ENCODE data around the gene C19orf73. TPM values are rescaled to one million over a fixed set of nuclear protein-coding genes. Genes with fewer than 3 reads are reported as not detected.

C19orf73 gene
- total RNA-seq, 1 donor from 2014 or later, result not detected

DNA sequence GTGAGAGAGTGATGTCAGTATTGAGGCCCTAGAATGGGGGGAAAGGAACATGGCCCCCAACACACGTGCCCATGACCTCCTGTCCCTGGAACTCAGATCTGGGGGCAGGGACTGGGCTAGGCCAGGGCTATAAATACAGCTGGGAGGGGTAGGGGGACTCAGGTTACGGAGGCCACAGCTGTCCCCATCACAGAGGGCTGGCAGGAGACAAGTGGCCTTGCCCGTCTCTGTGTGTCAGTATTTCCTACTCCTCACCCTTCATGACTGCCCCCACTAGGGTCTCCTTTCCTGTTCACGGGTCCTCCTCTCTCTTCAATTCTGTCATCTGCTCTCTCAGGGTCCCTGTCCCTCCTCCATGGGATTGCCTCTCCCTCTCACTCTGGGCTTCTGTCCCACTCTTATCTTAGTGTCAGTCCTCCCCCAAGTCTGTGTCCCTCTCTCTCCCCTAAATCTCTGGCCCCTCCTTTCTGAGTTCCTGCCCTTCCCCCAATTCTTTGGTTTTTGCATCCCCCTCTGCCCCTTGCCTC, 36.9 kb upstream of the C19orf73 start:
- H3K27me3 ChIP-seq (ENCODE audit: control insufficient read depth in 3 of 3, insufficient read depth in 3 of 3, low read length in 3 of 3), result no peaks in the 10 kb centered on the region
- peaks cover 23 to 61% (median 54%) of the 10 kb centered on the region in 3 donors for H3K4me1 ChIP-seq (ENCODE audit: control insufficient read depth in 3 of 3, insufficient read depth in 3 of 3, low read length in 3 of 3)
- H3K36me3 ChIP-seq (ENCODE audit: control insufficient read depth in 3 of 3, insufficient read depth in 3 of 3, low read length in 3 of 3), result peaks cover 0 to 9% (median 0%) of the 10 kb centered on the region in 3 donors
- peak overlapping the region; percentile 84 to 97 (median 88) for H3K4me3 ChIP-seq (ENCODE audit: low read length in 3 of 3)
- no peaks in the 10 kb centered on the region for H3K9me3 ChIP-seq (ENCODE audit: control insufficient read depth in 3 of 3, low read length in 3 of 3)
- peak overlapping the region; percentile 95 to 100 (median 98) for H3K9ac ChIP-seq (ENCODE audit: low read depth in 1 of 3, low read length in 3 of 3)
- peak overlapping the region; percentile 99 for H3K27ac ChIP-seq (ENCODE audit: low read depth, low read length)

DNA sequence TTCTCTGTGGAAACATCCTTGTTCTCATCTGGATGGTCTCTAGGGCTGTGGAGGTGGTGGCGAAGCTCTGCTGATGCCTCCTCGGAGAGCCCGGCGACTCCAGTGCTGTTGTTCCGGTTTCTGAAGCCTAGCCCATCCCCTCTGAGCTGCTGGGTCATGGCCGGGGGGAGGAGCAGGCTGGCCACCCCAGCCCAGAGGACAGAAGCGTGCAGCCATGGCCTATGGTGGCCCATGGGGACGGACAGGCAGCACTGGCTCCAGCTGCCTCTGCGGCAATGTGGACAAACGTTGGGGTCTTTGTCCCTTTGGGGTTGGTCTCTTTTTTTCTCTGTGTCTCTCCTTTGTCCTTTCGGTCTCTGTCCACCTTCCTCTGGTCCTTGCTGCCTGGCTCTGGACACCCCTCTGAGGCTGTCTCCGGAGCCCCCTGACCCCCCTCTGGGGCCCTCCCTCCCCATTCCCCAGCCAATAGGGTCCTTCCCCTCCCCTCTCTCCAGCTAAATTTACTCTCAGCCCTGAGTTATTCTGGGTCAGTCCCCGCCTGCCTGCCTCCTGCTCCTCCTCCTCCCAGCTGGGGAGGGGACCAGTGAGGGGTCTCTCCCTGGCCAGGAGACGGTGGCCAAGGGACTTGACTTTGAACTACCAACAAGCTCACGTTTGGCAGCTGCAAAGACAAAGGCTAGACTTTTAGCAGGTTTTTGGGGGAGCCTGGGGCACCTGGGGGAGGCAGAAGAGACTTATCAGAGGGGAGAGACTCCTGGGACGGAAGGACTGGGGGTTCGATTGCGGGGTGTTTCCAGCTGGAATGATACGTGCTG, 36.3 kb upstream of the C19orf73 start, which contains the start of gene HRC:
Gene HRC, minus strand, starts transcription at position 392 of the 815 bp plus-strand sequence. Its CDS starts 159 bp downstream, at position 233.
- H3K9ac ChIP-seq (ENCODE audit: low read depth in 1 of 3, low read length in 3 of 3), result peak within 1 kb of the TSS; percentile 95 to 100 (median 98)
- H3K4me3 ChIP-seq (ENCODE audit: low read length in 3 of 3), result peak within 1 kb of the TSS; percentile 84 to 97 (median 88)
- no peaks in the 10 kb centered on the region for H3K27me3 ChIP-seq (ENCODE audit: control insufficient read depth in 3 of 3, insufficient read depth in 3 of 3, low read length in 3 of 3)
- H3K27ac ChIP-seq (ENCODE audit: low read depth, low read length), result peak within 1 kb of the TSS; percentile 99
- H3K9me3 ChIP-seq (ENCODE audit: control insufficient read depth in 3 of 3, low read length in 3 of 3), result no peaks in the 10 kb centered on the region
- H3K4me1 ChIP-seq (ENCODE audit: control insufficient read depth in 3 of 3, insufficient read depth in 3 of 3, low read length in 3 of 3), result peaks cover 23 to 60% (median 51%) of the 10 kb centered on the region in 3 donors
- H3K36me3 ChIP-seq (ENCODE audit: control insufficient read depth in 3 of 3, insufficient read depth in 3 of 3, low read length in 3 of 3), result peaks cover 0 to 9% (median 0%) of the 10 kb centered on the region in 3 donors

DNA sequence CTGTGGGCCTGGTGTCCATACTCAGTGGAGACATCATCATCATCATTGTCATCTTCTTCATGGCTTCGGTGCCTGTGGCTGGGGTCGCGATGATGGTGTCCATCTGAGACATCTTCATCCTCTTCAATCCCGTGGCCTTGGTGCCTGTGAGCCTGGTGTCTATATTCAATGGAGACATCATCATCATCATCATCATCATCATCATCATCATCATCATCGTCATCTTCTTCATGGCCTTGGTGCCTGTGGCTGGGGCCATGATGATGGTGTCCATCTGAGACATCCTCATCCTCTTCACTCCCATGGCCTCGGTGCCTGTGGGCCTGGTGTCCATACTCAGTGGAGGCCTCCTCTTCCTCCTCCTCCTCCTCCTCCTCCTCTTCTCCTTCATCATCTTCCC, 35.3 kb upstream of the C19orf73 start:
- H3K27ac ChIP-seq (ENCODE audit: low read depth, low read length), result peak overlapping the region; percentile 99
- peak overlapping the region; percentile 84 to 97 (median 88) for H3K4me3 ChIP-seq (ENCODE audit: low read length in 3 of 3)

DNA sequence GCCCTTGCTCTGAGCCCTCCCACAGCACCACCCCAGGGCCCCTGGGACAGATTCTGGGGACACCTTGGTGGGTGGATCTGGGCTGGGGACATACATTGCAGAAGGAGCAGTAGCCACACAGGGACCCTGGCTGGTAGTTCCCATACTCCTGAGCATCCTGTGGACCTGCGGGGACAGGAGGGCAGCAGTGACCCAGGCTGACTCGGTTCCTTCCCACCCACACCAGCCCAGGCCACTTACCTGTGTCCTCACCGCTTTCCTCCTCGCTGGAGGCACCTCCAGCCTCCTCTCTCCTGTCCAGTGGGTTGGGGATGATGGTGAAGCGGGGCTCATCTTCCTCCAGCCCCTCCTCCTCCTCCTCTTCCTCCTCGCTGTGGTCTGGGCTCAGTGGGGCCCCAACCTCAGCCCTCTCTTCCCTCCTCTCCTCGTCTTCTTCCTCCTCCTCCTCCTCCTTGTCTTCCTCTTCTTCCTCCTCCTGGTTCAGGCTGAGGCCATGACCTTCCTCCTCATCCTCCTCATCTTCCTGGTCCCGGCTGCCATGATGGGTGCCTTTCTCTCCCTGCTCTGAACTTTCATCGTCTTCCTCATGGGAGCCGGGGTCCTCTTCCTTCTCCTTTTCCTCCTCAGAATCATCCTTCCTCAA, 34.3 kb upstream of the C19orf73 start:
- Histone ChIP-seq H3K36me3 (ENCODE audit: control insufficient read depth in 3 of 3, insufficient read depth in 3 of 3, low read length in 3 of 3) (peaks cover 0 to 9% (median 0%) of the 10 kb centered on the region in 3 donors), H3K4me3 (ENCODE audit: low read length in 3 of 3) (peak overlapping the region; percentile 84 to 97 (median 88)), H3K9ac (ENCODE audit: low read depth in 1 of 3, low read length in 3 of 3) (peak overlapping the region; percentile 95 to 100 (median 98)), H3K9me3 (ENCODE audit: control insufficient read depth in 3 of 3, low read length in 3 of 3) (no peaks in the 10 kb centered on the region), H3K4me1 (ENCODE audit: control insufficient read depth in 3 of 3, insufficient read depth in 3 of 3, low read length in 3 of 3) (peaks cover 31 to 69% (median 55%) of the 10 kb centered on the region in 3 donors), H3K27ac (ENCODE audit: low read depth, low read length) (peak overlapping the region; percentile 99), H3K27me3 (ENCODE audit: control insufficient read depth in 3 of 3, insufficient read depth in 3 of 3, low read length in 3 of 3) (no peaks in the 10 kb centered on the region)

More for the DNA sequence above, 35.3 kb upstream of the C19orf73 start:
- no peaks in the 10 kb centered on the region for H3K9me3 ChIP-seq (ENCODE audit: control insufficient read depth in 3 of 3, low read length in 3 of 3)
- peaks cover 31 to 65% (median 52%) of the 10 kb centered on the region in 3 donors for H3K4me1 ChIP-seq (ENCODE audit: control insufficient read depth in 3 of 3, insufficient read depth in 3 of 3, low read length in 3 of 3)
- H3K27me3 ChIP-seq (ENCODE audit: control insufficient read depth in 3 of 3, insufficient read depth in 3 of 3, low read length in 3 of 3), result no peaks in the 10 kb centered on the region
- peak overlapping the region; percentile 95 to 100 (median 98) for H3K9ac ChIP-seq (ENCODE audit: low read depth in 1 of 3, low read length in 3 of 3)
- peaks cover 0 to 9% (median 0%) of the 10 kb centered on the region in 3 donors for H3K36me3 ChIP-seq (ENCODE audit: control insufficient read depth in 3 of 3, insufficient read depth in 3 of 3, low read length in 3 of 3)

DNA sequence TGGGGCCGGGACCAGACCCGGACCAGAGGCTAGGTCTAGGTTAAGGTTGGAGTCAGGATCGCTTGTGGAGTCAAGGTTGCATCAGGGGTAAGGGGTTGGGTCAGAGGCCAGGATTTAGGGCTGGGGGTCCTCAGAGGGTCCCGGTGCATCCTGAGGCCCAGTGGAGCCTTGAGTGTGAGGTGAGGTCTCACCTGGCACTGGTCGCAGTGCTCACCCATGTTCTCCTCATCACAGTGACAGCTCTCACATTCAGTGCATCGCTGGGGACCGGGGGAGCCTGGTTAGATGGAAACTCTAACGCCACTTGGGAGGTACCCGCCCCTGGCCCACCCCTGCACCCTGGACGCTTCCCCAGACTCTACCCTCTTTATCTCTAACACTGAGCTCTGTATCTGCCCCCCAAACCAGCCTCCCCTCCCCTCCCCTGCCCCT, 33.2 kb upstream of the C19orf73 start:
- peaks cover 0 to 9% (median 0%) of the 10 kb centered on the region in 3 donors for H3K36me3 ChIP-seq (ENCODE audit: control insufficient read depth in 3 of 3, insufficient read depth in 3 of 3, low read length in 3 of 3)
- H3K27ac ChIP-seq (ENCODE audit: low read depth, low read length), result peak overlapping the region; percentile 99
- peak overlapping the region in 2 of 3 donors; percentile 50 to 100 for H3K9ac ChIP-seq (ENCODE audit: low read depth in 1 of 3, low read length in 3 of 3)
- H3K9me3 ChIP-seq (ENCODE audit: control insufficient read depth in 3 of 3, low read length in 3 of 3), result no peaks in the 10 kb centered on the region
- H3K4me1 ChIP-seq (ENCODE audit: control insufficient read depth in 3 of 3, insufficient read depth in 3 of 3, low read length in 3 of 3), result peaks cover 27 to 61% (median 50%) of the 10 kb centered on the region in 3 donors
- H3K4me3 ChIP-seq (ENCODE audit: low read length in 3 of 3), result peak overlapping the region; percentile 84 to 94 (median 92)
- H3K27me3 ChIP-seq (ENCODE audit: control insufficient read depth in 3 of 3, insufficient read depth in 3 of 3, low read length in 3 of 3), result no peaks in the 10 kb centered on the region

DNA sequence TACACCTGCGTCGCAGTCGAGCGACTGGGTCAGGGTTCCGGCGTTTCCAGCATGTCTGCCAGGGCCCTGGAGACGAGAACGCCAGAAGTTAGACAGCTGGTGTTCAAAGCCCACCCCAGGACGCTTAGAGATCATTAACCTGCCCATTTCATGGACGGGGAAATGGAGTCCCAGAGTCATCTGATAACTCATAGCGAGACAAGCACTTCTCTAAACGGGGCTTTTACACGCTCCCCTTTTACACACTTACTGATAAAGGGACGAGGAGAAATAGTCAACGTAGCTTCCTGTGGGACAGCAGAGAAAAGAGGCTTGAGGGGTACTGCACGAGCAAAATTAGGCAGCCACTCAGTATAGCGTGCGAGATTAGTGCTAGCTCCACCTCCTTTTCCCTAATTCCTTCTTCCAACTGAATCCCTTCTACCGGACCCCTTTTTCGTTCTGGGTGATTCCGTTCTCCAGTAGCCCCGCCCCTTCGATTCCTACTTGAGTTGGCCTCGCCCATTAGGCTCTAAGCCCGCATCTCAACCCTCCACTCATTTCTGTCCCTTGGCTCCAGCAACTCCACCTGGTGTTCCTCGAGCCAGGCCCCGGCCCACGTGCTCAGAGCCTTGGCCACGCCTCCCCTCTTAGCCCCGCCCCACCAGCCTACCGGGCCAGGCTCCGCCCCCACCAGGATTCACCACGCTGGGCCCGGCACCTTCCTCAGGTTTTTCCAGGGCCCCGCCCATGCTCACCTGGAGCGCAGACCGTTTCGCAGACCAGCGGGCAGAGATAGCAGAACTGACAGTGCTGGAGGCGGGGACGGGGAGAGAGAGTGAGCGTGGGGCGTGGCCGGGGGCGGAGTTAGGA, 32.5 kb upstream of the C19orf73 start:
- Histone ChIP-seq H3K4me3 (ENCODE audit: low read length in 3 of 3) (peak overlapping the region; percentile 91 to 94 (median 92)), H3K4me1 (ENCODE audit: control insufficient read depth in 3 of 3, insufficient read depth in 3 of 3, low read length in 3 of 3) (peaks cover 27 to 61% (median 49%) of the 10 kb centered on the region in 3 donors), H3K27ac (ENCODE audit: low read depth, low read length) (peak overlapping the region; percentile 83), H3K9ac (ENCODE audit: low read depth in 1 of 3, low read length in 3 of 3) (peak overlapping the region; percentile 51 to 92 (median 90)), H3K27me3 (ENCODE audit: control insufficient read depth in 3 of 3, insufficient read depth in 3 of 3, low read length in 3 of 3) (no peaks in the 10 kb centered on the region), H3K9me3 (ENCODE audit: control insufficient read depth in 3 of 3, low read length in 3 of 3) (no peaks in the 10 kb centered on the region), H3K36me3 (ENCODE audit: control insufficient read depth in 3 of 3, insufficient read depth in 3 of 3, low read length in 3 of 3) (peaks cover 0 to 9% (median 0%) of the 10 kb centered on the region in 3 donors)

DNA sequence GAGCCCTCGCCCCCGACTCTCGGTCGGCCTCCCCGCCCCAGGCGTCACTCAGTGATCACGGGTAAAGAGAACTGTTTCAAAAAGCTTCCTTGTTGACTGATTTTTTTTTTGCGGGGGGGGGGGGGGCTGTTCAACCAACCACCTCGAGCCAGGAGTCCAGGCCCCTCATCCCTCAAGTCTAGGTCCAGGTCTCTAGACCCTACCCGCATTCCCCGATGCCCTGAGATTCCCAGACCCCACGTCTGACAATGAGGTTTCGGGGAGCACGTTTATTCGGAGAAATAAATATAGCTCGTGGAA, 32.0 kb upstream of the C19orf73 start:
- no peaks in the 10 kb centered on the region for H3K9me3 ChIP-seq (ENCODE audit: control insufficient read depth in 3 of 3, low read length in 3 of 3)
- peak overlapping the region; percentile 83 for H3K27ac ChIP-seq (ENCODE audit: low read depth, low read length)
- H3K4me3 ChIP-seq (ENCODE audit: low read length in 3 of 3), result peak overlapping the region; percentile 91 to 94 (median 92)
- H3K4me1 ChIP-seq (ENCODE audit: control insufficient read depth in 3 of 3, insufficient read depth in 3 of 3, low read length in 3 of 3), result peaks cover 32 to 61% (median 50%) of the 10 kb centered on the region in 3 donors
- H3K9ac ChIP-seq (ENCODE audit: low read depth in 1 of 3, low read length in 3 of 3), result peak overlapping the region; percentile 83 to 92 (median 90)
- H3K27me3 ChIP-seq (ENCODE audit: control insufficient read depth in 3 of 3, insufficient read depth in 3 of 3, low read length in 3 of 3), result no peaks in the 10 kb centered on the region
- H3K36me3 ChIP-seq (ENCODE audit: control insufficient read depth in 3 of 3, insufficient read depth in 3 of 3, low read length in 3 of 3), result peaks cover 0 to 9% (median 0%) of the 10 kb centered on the region in 3 donors

DNA sequence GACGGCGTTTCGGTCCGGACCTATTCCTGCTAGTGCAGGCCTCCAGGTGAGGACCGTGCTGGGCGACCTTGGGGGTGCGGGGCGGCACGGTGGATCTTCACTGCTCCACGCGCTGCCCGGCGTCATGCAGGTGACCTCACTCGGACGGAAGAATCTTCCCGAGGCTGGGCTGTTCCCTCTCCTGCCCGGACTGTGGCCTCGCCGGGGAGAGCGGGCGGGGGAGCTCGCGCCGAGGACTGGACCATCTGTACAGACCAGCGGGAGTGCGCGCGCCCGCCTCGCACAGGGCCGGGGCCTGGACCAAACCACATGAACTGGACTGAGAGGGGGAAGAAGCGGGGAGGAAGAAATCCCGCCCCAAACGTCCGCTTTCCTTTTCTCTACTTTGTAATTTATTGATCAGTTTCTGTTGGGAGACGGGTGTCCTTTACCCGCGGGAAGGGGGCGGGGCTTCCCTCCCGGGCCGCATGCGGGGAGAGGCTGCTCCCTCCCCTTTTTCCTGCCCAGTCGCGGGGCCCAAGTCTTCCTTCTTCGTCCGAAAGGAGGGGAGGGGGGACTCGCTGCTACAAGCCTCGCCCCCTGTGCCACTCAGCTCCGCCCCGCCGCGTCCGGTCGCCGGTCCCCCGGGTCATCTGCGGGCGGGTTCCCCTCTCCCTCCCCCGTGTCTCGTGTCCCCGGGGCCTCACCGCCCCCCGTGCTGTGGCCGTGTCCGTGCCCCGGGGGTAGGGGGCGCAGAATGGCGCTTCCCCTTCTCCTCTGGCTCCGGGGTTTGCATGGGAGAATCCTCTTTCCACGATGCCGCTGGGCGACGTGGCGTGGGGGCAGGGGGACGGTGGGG, 31.4 kb upstream of the C19orf73 start:
- Histone ChIP-seq H3K9ac (ENCODE audit: low read depth in 1 of 3, low read length in 3 of 3) (peak overlapping the region; percentile 83 to 92 (median 90)), H3K36me3 (ENCODE audit: control insufficient read depth in 3 of 3, insufficient read depth in 3 of 3, low read length in 3 of 3) (peaks cover 0 to 9% (median 0%) of the 10 kb centered on the region in 3 donors), H3K4me3 (ENCODE audit: low read length in 3 of 3) (peak overlapping the region; percentile 91 to 94 (median 92)), H3K9me3 (ENCODE audit: control insufficient read depth in 3 of 3, low read length in 3 of 3) (no peaks in the 10 kb centered on the region), H3K4me1 (ENCODE audit: control insufficient read depth in 3 of 3, insufficient read depth in 3 of 3, low read length in 3 of 3) (peaks cover 34 to 66% (median 52%) of the 10 kb centered on the region in 3 donors), H3K27ac (ENCODE audit: low read depth, low read length) (peak overlapping the region; percentile 83), H3K27me3 (ENCODE audit: control insufficient read depth in 3 of 3, insufficient read depth in 3 of 3, low read length in 3 of 3) (no peaks in the 10 kb centered on the region)
